Loucy (cell line): ENCODE results near the gene KIFC3.

Experiments used
- EZH2phosphoT487 ChIP-seq: fragments of 200-600 bp; IDR thresholded peaks from 2 replicates; pipeline ENCODE4 v1.6.1; 2018; ENCODE audit warnings: antibody characterized with exemption, mild to moderate bottlenecking, moderate library complexity, borderline replicate concordance
- TF ChIP-seq, protein P1 (sequence below): fragments of 200-600 bp; sonication (generic); conservative IDR thresholded peaks from 2 replicates; pipeline ENCODE4 v1.5.1; 2014; ENCODE audit warnings: mild to moderate bottlenecking, antibody characterized with exemption, low read length

DNA sequence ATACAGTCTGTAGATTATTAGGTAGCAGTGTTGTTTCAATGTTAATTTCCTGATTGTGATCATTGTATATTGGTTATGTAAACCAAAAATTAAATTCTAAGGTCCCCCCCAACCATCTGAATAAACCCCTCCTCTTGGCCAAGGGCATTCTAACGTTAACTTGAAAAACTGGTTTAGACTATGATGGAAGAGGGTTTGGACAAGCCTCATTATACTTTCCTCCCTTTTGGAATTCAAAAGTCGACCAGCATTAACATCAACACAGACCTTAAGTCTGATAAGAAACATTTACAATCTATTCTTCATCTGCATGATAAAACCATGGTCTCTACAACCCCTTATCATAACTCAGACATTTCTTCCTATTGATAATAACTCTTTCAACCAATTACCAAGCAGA, 20.6 kb upstream of the KIFC3 start:
- TF ChIP-seq, protein P1, sequence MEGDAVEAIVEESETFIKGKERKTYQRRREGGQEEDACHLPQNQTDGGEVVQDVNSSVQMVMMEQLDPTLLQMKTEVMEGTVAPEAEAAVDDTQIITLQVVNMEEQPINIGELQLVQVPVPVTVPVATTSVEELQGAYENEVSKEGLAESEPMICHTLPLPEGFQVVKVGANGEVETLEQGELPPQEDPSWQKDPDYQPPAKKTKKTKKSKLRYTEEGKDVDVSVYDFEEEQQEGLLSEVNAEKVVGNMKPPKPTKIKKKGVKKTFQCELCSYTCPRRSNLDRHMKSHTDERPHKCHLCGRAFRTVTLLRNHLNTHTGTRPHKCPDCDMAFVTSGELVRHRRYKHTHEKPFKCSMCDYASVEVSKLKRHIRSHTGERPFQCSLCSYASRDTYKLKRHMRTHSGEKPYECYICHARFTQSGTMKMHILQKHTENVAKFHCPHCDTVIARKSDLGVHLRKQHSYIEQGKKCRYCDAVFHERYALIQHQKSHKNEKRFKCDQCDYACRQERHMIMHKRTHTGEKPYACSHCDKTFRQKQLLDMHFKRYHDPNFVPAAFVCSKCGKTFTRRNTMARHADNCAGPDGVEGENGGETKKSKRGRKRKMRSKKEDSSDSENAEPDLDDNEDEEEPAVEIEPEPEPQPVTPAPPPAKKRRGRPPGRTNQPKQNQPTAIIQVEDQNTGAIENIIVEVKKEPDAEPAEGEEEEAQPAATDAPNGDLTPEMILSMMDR = no peak
- TF ChIP-seq EZH2phosphoT487 = no peak
